HepG2 (cell line): ENCODE results near the gene ZNF593OS. TPM values are rescaled to one million over a fixed set of nuclear protein-coding genes. Genes with fewer than 3 reads are reported as not detected.

ENCODE experiments used
- ATF1 ChIP-seq: IDR thresholded peaks from 2 replicates; pipeline ENCODE4 v1.6.1; 2016; ENCODE audit warnings: mild to moderate bottlenecking, control low read depth
- ATRX ChIP-seq: sonication (generic); formaldehyde crosslinking; IDR thresholded peaks from 2 replicates; pipeline ENCODE4 v1.4.0; 2020; ENCODE audit warnings: missing genetic modification reagents, borderline replicate concordance
- BCL3 ChIP-seq: sonication (generic); formaldehyde crosslinking; IDR thresholded peaks from 2 replicates; pipeline ENCODE4 v1.5.1; 2020; ENCODE audit warnings: mild to moderate bottlenecking, missing genetic modification reagents, moderate library complexity
- BCL6 ChIP-seq: IDR thresholded peaks from 2 replicates; pipeline ENCODE4 v1.6.1; 2016; ENCODE audit warnings: missing genetic modification reagents, missing compliant biosample characterization
- GATAD1 ChIP-seq: IDR thresholded peaks from 2 replicates; pipeline ENCODE4 v1.6.1; 2016; ENCODE audit warnings: missing genetic modification reagents, missing compliant biosample characterization
- GFI1 ChIP-seq: sonication (generic); formaldehyde crosslinking; IDR thresholded peaks from 2 replicates; pipeline ENCODE4 v1.5.0; 2020; ENCODE audit warnings: missing genetic modification reagents, mild to moderate bottlenecking, borderline replicate concordance
- HHEX ChIP-seq: IDR thresholded peaks from 2 replicates; pipeline ENCODE4 v1.6.1; 2016; ENCODE audit warnings: control low read depth
- HNF1A ChIP-seq, 2 experiments: sonication (generic) in 1 of 2; formaldehyde crosslinking in 1 of 2; IDR thresholded peaks; 2 replicates each; pipeline versions ENCODE4 v1.4.0 to v1.6.1; 2016 to 2020; ENCODE audit warnings: borderline replicate concordance in 1 of 2, low read depth in 1 of 2, mild to moderate bottlenecking in 1 of 2, missing genetic modification reagents in 1 of 2
- MLX ChIP-seq: IDR thresholded peaks from 2 replicates; pipeline ENCODE4 v1.6.1; 2016
- RAD21 ChIP-seq: fragments of 450-650 bp; formaldehyde crosslinking; IDR thresholded peaks from 2 replicates; pipeline ENCODE4 v1.5.0; 2020; ENCODE audit warnings: mild to moderate bottlenecking
- SALL2 ChIP-seq: sonication (generic); formaldehyde crosslinking; IDR thresholded peaks from 2 replicates; pipeline ENCODE4 v1.8.1; 2023; ENCODE audit warnings: mild to moderate bottlenecking, missing genetic modification reagents, inconsistent platforms
- SETDB1 ChIP-seq: sonication (generic); formaldehyde crosslinking; IDR thresholded peaks from 2 replicates; pipeline ENCODE4 v1.5.1; 2020; ENCODE audit warnings: missing genetic modification reagents, mild to moderate bottlenecking, borderline replicate concordance
- SMARCE1 ChIP-seq: fragments of 450-650 bp; IDR thresholded peaks from 2 replicates; pipeline ENCODE4 v1.6.1; 2017; ENCODE audit warnings: borderline replicate concordance
- SP4 ChIP-seq: sonication (generic); formaldehyde crosslinking; IDR thresholded peaks from 2 replicates; pipeline ENCODE4 v1.8.1; 2023; ENCODE audit warnings: mild to moderate bottlenecking, missing genetic modification reagents
- ZMYM3 ChIP-seq: sonication (generic); formaldehyde crosslinking; IDR thresholded peaks from 2 replicates; pipeline ENCODE4 v1.5.1; 2020; ENCODE audit warnings: mild to moderate bottlenecking, missing genetic modification reagents
- ZNF274 ChIP-seq: sonication (generic); formaldehyde crosslinking; IDR thresholded peaks from 2 replicates; pipeline ENCODE4 v1.5.1; 2020; ENCODE audit warnings: mild to moderate bottlenecking, missing genetic modification reagents
- ZNF382 ChIP-seq: sonication (generic); formaldehyde crosslinking; IDR thresholded peaks from 2 replicates; pipeline ENCODE4 v1.5.0; 2020; ENCODE audit warnings: missing genetic modification reagents, mild to moderate bottlenecking, borderline replicate concordance
- ZNF569 ChIP-seq: sonication (generic); formaldehyde crosslinking; IDR thresholded peaks from 2 replicates; pipeline ENCODE4 v1.5.0; 2020; ENCODE audit warnings: mild to moderate bottlenecking, missing genetic modification reagents, moderate library complexity, borderline replicate concordance
- ZNF788 ChIP-seq: sonication (generic); formaldehyde crosslinking; IDR thresholded peaks from 2 replicates; pipeline ENCODE4 v1.5.0; 2020; ENCODE audit warnings: mild to moderate bottlenecking, missing genetic modification reagents, borderline replicate concordance
- ZNF883 ChIP-seq: sonication (generic); formaldehyde crosslinking; IDR thresholded peaks from 2 replicates; pipeline ENCODE4 v1.5.1; 2020; ENCODE audit warnings: mild to moderate bottlenecking, missing genetic modification reagents; ENCODE audit errors: not compliant biosample characterization
- polyA plus RNA-seq, 8 experiments: library from polyadenylated mRNA; depleted of rRNA in 3 of 8; stranded (reverse) in 7 of 8; unstranded in 1 of 8; fragments of >200 nt; fragmentation: Illumina TruSeq in 4 of 8; extraction: Trizol in 4 of 8; gene quantifications; 2 replicates each; pipeline versions ENCODE4 v1.2.1 to v1.2.3, GENCODE V29; 2011 to 2016; ENCODE audit warnings: low read depth in 4 of 8, missing spikeins in 1 of 8, mixed read lengths in 1 of 8; ENCODE audit not compliant: insufficient read depth in 1 of 8
- total RNA-seq, 5 experiments: library from RNA; depleted of rRNA; stranded (reverse); fragments of >200 nt; fragmentation: Illumina TruSeq; extraction: Trizol; gene quantifications; 2 replicates each; pipeline ENCODE4 v1.2.3, GENCODE V29; 2016; ENCODE audit warnings: low read depth in 1 of 5
- TF ChIP-seq, protein P1 (sequence below): sonication (generic); formaldehyde crosslinking; IDR thresholded peaks from 2 replicates; pipeline ENCODE4 v1.5.0; 2020; ENCODE audit warnings: mild to moderate bottlenecking, low read depth, missing genetic modification reagents, borderline replicate concordance
- TF ChIP-seq, protein P2 (sequence below): sonication (generic); formaldehyde crosslinking; IDR thresholded peaks from 2 replicates; pipeline ENCODE4 v1.4.0; 2020; ENCODE audit warnings: low read depth, mild to moderate bottlenecking, missing genetic modification reagents

ZNF593OS gene
- total and polyA plus RNA-seq, 2 of the 13 experiments (the other 11 are each of a cell fraction or from before 2014, with no cell fraction given), result not detected

- TF ChIP-seq GFI1 (peak; percentile 65; the same call in 1 of the 2 replicates), ZNF274 (CRISPR knock-in tag) (peak; percentile 80; the same call in 1 of the 2 replicates), ZNF569 (CRISPR knock-in tag) (no peak), HNF1A (IDR thresholded peaks at IDR 0.05; ENCODE audit: low read depth) (no peak), HNF1A (CRISPR knock-in tag; IDR thresholded peaks at IDR 0.05; ENCODE audit: borderline replicate concordance) (peak; percentile 78; the same call in 1 of the 2 replicates), ATF1 (CRISPR knock-in tag) (peak; percentile 97), SALL2 (peak; percentile 98; the same call in 1 of the 2 replicates), ZNF382 (no peak), GATAD1 (peak; percentile 92), SETDB1 (CRISPR knock-in tag) (no peak), ATRX (no peak), SP4 (peak; percentile 94), HHEX (CRISPR knock-in tag) (no peak), MLX (CRISPR knock-in tag) (no peak; the same call in 1 of the 2 replicates), RAD21 (CRISPR knock-in tag) (peak; percentile 74), ZNF788 (CRISPR knock-in tag) (peak; percentile 95; the same call in 1 of the 2 replicates), ZNF883 (CRISPR knock-in tag) (peak; percentile 77), SMARCE1 (no peak), ZMYM3 (peak; percentile 68; the same call in 1 of the 2 replicates), BCL3 (peak; percentile 89), BCL6 (CRISPR knock-in tag) (peak; percentile 67)
- TF ChIP-seq, protein P1, sequence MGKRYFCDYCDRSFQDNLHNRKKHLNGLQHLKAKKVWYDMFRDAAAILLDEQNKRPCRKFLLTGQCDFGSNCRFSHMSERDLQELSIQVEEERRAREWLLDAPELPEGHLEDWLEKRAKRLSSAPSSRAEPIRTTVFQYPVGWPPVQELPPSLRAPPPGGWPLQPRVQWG (CRISPR knock-in tag), result no peak
- TF ChIP-seq, protein P2, sequence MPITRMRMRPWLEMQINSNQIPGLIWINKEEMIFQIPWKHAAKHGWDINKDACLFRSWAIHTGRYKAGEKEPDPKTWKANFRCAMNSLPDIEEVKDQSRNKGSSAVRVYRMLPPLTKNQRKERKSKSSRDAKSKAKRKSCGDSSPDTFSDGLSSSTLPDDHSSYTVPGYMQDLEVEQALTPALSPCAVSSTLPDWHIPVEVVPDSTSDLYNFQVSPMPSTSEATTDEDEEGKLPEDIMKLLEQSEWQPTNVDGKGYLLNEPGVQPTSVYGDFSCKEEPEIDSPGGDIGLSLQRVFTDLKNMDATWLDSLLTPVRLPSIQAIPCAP (CRISPR knock-in tag), result no peak
Observed at GRCh38 chr1:26169669-26170471, 1.8 kb downstream of the ZNF593OS start, which contains the start of gene ZNF593 (continued).
